Measurements from ENCODE around the gene PCED1B. TPM values are rescaled to one million over a fixed set of nuclear protein-coding genes. Genes with fewer than 3 reads are reported as not detected.
"Not testable (repeated sequence)": the region's sequence is repeated elsewhere in the genome, so short reads cannot be mapped to it uniquely, and the experiment has no call there.

Gene PCED1B
- total RNA-seq, 1 experiment from 2014 or later = 0.87 TPM

DNA sequence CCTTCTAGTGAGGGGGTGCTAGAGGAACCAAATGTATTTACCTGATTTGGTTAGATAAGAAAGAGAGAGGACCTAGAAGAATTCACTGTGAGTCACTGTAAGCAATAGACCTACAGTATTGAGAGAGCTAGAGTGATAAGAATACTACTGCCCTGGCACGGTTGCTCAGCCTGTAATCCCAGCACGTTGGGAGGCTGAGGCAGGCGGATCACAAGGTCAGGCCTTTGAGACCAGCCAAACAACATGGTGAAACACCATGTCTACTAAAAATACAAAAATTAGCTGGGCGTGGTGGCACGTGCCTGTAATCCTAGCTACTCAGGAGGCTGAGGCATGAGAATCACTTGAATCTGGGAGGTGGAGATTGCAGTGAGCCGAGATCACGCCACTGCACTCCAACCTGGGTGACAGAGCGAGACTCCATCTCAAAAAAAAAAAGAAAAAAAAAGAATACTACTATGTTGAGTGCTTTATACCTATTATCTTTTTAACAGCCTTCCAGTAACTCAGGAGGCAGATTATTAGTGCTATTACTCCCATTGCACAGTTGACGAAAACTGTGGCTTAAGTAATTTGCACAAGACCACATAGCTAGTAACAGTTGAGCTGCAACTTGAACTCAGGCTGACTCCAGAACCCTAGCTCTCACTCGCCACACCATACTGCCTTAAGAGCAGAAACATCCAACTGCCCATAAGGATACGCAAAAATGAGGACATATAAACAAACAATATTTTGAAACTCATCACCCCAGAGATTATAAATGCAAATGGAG, 102.9 kb downstream of the PCED1B start:
- DNase-seq (ENCODE audit: low read depth, low spot score); in situ Hi-C loops (cut with HindIII; ENCODE audit: low pct_unique_long_range_greater_than_20kb, low sequenced_read_pairs): not testable (repeated sequence)

DNA sequence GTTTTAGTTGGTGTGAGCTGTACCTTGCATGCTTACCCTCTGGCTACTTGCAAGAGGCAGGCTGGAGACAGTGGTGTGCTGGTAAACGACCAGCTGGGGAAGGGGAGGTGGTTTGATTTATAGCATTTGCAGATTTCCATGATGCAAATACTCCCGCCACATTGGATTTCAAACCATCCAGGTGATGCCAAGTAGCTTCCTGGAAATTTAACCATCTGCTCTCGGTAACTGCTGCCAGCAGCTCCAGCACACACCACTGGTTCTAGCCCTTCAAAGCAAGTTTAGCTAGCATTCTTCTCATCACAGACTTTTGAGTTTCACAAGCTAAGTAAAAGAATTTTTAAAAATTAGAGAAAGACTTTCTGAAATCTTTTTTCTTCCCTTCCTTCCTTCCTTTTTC, 104.8 kb downstream of the PCED1B start:
- DNase-seq (ENCODE audit: low read depth, low spot score) = no peak
- in situ Hi-C loops (cut with HindIII; ENCODE audit: low pct_unique_long_range_greater_than_20kb, low sequenced_read_pairs) = no loop called here

DNA sequence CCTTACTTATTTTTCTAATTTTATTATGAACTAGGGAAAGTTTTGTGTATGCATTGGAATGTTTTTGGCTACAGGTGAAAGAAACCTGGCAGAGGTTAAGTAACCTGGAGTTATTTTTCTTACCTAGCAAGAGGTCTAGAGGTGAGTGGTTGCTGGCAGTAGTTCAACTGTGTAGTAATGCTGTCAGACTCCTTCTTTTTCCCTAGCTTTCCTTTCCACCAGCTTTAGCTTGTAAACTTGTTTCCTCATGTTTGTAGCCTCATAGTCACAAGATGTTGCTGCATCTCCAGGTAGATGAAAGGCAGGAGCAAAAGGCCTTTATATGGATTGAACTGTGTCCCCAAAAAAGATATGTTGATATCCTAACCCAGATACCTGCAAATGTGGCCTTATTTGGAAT, 105.4 kb downstream of the PCED1B start:
- in situ Hi-C loops (cut with HindIII; ENCODE audit: low pct_unique_long_range_greater_than_20kb, low sequenced_read_pairs) = no loop called here

DNA sequence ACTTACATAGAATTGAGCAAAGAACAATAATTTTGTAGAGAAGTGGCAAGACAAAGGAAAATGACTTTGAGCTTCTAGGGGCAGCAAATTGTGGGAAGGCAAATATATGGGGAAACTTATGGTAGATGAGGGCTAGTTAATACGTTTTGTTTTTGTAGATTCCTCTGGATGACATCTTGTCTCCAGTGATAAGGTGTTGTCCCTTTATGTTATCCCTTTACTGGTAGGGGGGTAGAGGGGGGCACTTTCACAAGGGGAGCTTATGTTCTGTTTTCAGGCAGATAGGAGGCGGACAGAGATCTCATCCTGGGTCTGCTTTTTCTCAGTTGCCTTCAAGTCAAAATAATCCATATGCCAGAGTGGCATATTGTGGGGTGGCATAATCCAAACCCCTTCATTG, 106.8 kb downstream of the PCED1B start:
- no peak for DNase-seq (ENCODE audit: low read depth, low spot score)
- in situ Hi-C loops (cut with HindIII; ENCODE audit: low pct_unique_long_range_greater_than_20kb, low sequenced_read_pairs) = no loop called here

More for the DNA sequence above, 105.4 kb downstream of the PCED1B start:
- no peak for DNase-seq (ENCODE audit: low read depth, low spot score)

DNA sequence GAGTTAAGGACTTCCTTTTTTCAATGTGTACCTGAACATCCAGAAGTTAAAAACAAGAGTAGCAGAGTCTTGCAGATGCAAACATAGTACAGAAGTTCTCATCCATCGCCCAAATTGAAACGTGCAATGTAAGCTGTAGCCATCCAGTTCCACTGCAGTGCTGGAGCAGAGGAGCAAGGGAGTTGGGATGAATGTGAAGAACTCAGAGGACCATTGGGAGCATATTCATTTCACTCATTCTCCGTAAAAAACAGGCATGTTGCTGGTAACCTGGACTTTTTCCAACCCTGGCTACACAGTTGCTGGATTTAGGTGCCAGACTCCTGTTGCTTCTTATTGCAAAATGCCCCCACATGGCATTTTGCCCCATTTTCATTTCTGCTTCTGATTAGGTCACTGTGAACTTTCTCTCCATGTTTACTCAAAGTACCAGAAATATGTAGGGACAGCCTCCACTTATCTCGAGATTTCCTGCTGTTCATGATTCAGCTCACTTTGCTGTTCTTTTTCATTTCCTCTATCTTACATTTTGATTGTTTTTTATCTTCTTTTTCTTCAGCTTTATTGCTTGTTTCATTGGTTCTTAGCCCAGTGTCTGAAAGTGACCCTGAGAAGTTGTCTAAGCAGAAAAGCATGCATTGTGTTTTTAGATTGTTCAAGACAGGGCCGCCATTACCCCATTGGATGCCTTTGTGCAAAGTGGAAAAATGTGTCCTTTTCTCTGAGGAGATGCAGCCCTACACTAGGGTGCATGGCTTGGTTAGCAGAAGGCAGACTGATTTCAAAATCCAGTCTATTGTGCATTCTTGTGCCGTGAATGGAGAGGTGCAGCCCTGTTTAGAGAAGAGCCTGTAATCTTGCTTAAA, 109.4 kb downstream of the PCED1B start:
- in situ Hi-C loops (cut with HindIII; ENCODE audit: low pct_unique_long_range_greater_than_20kb, low sequenced_read_pairs) = no loop called here

DNA sequence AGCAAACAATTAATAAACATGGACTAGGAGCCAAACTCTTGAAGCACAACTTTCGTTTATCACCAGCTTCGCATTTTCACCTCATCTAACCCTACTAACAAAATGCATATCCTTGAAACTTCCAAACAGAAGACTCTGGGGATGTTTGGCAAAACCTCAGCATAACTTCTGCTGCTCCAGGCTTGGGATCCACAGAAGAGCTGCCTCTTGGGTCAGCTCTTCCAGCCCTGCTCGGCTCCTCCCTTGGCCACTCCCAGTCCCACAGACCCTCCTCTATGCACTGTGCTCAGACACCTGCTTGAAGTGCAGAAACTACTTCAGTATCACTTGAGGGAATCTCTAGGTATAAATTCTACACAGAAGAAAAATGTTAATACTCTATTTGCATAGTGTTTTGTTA, 110.3 kb downstream of the PCED1B start:
- DNase-seq (ENCODE audit: low read depth, low spot score) = no peak
- in situ Hi-C loops (cut with HindIII; ENCODE audit: low pct_unique_long_range_greater_than_20kb, low sequenced_read_pairs) = no loop called here

More for the DNA sequence above, 109.4 kb downstream of the PCED1B start:
- no peak for DNase-seq (ENCODE audit: low read depth, low spot score)

DNA sequence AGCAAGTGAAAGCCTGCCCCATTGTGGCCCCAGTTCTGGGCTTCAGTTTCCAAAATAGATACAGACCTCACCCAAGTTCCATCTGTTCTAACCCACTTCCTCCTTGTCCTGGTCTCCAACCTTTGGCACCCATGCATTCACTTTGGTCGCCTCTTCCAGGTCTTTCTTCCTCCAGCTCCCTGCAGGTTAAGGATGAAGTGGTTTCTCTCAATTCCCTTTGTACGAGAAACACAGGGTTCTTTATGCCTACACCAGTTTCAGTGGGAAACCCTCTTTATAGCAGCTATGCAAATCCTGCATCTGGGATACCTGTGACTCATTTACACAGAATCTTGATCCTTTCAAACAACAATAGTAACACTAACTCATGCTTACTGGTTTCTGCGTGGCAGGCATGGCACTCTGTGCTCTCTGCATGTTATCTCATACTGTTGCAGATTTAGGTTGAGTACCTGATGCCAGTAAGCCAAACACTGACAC, 110.9 kb downstream of the PCED1B start:
- DNase-seq (ENCODE audit: low read depth, low spot score) = no peak
- in situ Hi-C loops (cut with HindIII; ENCODE audit: low pct_unique_long_range_greater_than_20kb, low sequenced_read_pairs) = no loop called here

DNA sequence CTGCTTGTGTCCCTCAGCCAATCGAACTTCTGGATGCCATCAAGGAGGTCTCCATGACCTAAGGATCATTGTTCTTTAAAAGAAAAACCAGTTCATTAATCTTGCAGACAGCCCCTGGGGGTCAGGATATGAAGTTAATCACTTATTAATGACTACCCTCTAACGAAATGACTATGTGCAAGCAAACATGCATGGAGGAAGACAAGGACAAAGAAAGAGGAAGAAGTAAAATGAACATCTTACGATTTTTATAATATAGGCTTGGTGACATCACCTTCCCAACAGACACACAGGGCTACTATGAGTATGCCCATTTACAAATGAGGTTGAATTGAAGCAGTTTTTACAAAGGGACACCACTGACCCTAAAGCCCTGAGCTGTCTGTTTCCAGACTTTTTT, 111.5 kb downstream of the PCED1B start:
- in situ Hi-C loops (cut with HindIII; ENCODE audit: low pct_unique_long_range_greater_than_20kb, low sequenced_read_pairs) = no loop called here
- DNase-seq (ENCODE audit: low read depth, low spot score) = no peak

DNA sequence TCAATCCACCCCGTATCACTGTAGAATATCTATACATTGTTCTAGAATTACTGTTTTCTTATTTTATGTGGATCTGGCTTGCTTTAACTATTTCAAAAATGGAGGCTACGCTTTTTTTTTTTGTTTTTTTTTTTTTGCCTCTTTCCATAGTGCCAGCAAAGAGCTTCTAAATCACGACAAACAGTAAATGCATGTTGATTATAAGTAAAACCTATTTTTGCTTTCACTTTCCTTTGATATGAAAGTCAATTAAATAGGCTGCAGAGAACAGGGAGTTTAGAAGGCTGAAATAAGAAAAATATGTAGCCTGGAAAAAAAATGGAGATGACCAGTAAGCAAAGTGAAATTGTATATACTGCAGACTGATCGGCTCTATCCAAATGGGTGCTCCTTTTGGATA, 112.6 kb downstream of the PCED1B start:
- in situ Hi-C loops (cut with HindIII; ENCODE audit: low pct_unique_long_range_greater_than_20kb, low sequenced_read_pairs) = no loop called here

DNA sequence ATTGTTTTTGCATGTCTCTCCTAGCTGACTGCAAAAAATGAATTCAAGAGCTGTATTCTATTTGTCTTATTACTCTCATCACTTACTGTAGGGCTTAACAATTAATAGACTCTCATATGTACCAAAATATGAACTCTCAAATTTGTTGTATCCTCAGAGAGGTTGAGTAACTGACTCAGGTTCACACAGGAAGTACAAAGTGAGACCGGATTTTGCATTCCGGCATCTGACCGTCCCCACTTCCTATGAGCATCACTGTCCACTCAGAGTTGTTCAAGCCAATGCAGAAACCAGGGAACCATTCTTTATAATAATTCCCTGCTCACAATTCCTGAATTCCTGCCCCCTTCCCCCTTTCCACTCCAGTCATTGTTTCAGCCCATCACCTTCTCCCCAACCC, 113.6 kb downstream of the PCED1B start:
- in situ Hi-C loops (cut with HindIII; ENCODE audit: low pct_unique_long_range_greater_than_20kb, low sequenced_read_pairs) = no loop called here
- no peak for DNase-seq (ENCODE audit: low read depth, low spot score)

More for the DNA sequence above, 112.6 kb downstream of the PCED1B start:
- DNase-seq (ENCODE audit: low read depth, low spot score) = no peak

DNA sequence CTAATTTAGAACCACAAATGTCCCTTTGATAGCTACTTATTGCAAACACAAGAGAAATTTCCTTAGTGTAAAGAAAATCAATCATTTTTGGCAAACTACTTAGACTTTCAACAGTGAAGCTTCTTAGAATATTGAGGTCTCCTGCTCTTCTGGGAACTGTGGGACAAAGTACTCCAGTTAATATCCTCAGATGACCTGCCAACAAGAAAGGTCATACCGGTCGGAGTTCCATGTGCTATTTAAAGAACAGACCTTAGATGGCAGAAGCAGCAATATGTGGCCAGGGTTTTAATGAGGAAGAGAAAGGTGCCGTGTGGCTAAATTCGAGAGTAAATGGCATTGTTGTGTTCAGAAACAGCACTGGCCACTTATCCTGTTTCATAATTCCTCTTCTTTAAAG, 115.1 kb downstream of the PCED1B start:
- in situ Hi-C loops (cut with HindIII; ENCODE audit: low pct_unique_long_range_greater_than_20kb, low sequenced_read_pairs) = no loop called here
- no peak for DNase-seq (ENCODE audit: low read depth, low spot score)

DNA sequence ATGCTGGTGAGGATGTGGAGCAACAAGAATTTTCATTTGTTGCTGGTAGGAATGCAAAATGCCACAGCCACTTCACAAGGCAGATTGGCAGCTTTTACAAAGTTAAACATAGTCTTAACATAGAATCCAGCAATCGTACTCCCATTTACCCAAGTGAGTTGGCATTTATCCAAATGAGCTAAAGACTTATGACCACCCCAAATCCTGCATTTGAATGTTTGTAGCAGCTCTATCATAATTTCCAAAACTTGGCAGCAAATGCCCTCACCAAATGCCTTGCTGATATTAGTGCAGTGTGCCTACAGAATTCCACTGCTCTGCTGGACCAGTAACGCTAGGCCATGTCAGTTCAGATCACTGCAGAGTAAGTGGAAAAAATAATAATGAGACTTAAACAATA, 121.0 kb downstream of the PCED1B start:
- in situ Hi-C loops (cut with HindIII; ENCODE audit: low pct_unique_long_range_greater_than_20kb, low sequenced_read_pairs) = no loop called here
- DNase-seq (ENCODE audit: low read depth, low spot score) = no peak

DNA sequence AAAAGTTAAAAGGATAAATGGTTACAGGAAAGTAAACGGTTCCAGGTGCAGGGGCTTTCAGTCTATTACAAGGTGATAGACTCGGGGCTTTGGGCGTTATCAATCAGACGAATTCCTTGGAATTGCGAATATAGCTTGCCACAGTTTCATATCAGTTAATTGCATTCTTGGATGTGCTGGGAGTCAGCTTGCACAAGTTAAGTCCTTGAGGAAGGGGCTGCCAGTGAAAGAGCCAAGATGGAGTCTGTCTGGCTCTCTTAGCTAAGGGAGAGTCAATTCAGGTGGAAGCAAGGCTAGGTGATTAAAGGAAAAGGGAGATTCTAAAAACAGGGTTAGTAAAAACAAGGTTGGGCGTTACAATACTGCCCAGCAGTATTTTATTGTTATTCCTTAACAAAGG, 121.8 kb downstream of the PCED1B start:
- DNase-seq (ENCODE audit: low read depth, low spot score); in situ Hi-C loops (cut with HindIII; ENCODE audit: low pct_unique_long_range_greater_than_20kb, low sequenced_read_pairs): not testable (repeated sequence)

DNA sequence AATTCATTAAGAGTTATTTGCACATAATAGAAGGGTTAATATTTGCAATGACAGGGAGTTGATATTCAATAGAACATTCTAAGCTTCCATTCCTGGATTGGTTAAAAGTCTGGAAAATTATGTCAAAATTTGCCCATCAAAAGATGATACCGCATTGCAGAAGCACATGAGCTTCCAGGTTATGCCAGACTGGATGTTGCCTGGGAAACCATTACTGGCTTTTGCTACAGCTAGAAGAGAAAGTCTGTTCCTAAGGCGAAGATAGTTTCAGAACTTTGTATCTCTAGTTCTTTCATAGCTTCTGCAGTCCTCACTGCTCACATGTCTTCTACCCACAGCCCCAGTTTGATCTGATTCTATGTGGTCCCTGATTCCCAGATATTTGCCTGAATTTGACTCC, 122.8 kb downstream of the PCED1B start:
- DNase-seq (ENCODE audit: low read depth, low spot score) = no peak
- in situ Hi-C loops (cut with HindIII; ENCODE audit: low pct_unique_long_range_greater_than_20kb, low sequenced_read_pairs) = no loop called here

DNA sequence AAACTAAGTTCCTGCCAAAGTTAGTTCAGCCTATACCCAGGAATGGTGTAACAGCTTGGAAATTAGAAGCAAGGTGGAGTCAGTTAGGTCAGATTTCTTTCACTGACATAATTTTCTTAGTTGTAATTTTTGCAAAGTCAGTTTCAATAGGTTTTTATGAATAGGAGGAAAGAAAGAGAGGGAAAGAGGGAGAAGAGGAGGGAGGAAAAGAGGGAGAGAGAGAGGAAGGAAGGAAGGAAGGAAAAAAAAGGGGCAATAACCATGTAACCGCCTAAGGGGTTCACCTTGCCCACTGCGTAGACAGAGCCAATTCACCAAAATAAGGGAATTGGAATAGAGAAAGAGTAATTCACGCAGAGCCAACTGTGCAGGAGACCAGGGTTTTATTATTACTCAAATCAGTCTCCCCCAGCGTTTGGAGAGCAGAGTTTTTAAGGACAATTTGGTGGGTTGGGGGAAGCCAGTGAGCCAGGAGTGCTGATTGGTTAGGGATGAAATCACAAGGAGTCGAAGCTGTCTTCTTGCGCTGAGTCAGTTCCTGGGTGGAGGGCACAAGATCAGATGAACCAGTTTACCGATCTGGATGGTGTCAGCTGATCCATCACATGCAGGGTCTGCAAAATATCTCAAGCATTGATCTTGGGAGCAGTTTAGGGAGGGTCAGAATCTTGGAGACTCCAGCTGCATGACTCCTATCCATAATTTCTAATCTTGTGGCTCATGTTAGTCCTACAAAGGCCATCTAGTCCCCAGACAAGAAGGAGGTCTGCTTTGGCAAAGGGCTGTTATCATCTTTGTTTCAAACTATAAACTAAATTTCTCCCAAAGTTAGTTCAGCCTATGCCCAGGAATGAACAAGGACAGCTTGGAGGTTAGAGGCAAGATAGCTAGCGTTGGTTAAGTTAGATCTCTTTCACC, 126.4 kb downstream of the PCED1B start:
- peak; percentile 65 for DNase-seq (ENCODE audit: low read depth, low spot score)
- in situ Hi-C loops (cut with HindIII; ENCODE audit: low pct_unique_long_range_greater_than_20kb, low sequenced_read_pairs) = no loop called here

DNA sequence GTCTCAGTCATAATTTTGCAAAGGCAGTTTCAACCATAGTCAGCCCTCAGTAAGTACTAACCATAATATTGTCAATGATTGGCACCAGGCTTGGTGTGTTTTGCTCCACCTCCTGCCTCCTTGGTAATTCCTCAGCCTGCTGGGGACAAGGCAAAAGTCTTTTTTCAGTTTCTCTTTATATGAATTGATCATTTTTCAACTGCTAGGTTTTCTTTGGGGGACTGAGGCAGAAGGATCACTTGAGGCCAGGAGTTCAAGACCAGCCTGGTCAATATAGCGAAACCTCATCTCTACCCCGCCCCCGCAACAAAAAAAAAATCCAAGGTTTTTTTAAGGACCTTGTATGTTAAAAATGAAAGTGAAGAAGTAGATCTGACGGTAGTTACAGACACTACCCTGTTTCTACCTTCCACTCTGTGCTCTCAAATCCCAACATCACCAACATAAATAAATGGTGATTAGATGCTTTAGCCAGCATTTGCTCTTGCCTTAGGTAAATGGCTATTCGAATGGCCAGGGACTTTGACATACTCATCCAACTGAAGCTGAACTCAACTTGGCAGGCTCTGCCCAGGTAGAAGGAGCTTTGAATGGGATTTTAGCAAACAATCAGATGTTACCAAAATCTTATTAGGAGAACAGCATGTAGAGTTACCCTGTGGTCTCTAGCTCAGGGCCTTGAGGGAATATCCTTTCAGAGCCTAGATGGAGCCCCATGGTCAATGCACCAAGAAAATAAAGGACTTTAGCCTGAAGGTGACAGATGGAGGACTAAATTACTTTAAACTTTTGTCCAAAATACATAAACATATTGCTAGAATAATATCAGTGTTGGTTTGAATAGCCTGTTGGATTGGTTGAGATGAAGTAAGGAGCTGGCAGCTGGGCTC, 127.3 kb downstream of the PCED1B start:
- in situ Hi-C loops (cut with HindIII; ENCODE audit: low pct_unique_long_range_greater_than_20kb, low sequenced_read_pairs) = no loop called here
- no peak for DNase-seq (ENCODE audit: low read depth, low spot score)

DNA sequence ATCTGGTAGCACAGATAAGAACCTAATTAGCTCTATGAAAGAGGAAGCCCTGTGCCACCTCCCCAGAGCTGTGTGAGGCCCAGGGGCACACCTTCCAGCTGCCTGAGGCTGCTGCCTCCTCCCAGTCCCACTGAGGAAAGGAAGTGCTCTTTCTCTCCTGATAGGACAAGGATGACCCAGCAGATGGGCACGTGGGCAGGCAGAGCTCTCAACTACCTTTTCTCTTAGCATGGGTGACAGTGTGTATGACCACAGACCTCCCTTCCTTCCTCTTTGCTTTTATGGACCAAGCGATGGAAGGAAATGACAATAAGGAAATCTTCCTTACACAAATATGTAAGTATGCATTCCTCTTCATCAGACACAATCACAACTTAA, 127.9 kb downstream of the PCED1B start:
- in situ Hi-C loops (cut with HindIII; ENCODE audit: low pct_unique_long_range_greater_than_20kb, low sequenced_read_pairs) = no loop called here

More for the DNA sequence above, 127.9 kb downstream of the PCED1B start:
- no peak for DNase-seq (ENCODE audit: low read depth, low spot score)

Data from SK-MEL-5 (cell line).